GM06990 (cell line): ENCODE data around the gene TAS2R1.

Source experiments
- DNase-seq: peaks from one replicate; pipeline ENCODE4 v3.0.0-alpha.2; 2011; ENCODE audit not compliant: insufficient read length; ENCODE audit errors: extremely low read depth
- H3K27me3 ChIP-seq: replicated peaks from 2 replicates; pipeline ENCODE4 v1.6.0; 2011; ENCODE audit warnings: low read length; ENCODE audit not compliant: control insufficient read depth, insufficient read depth
- H3K36me3 ChIP-seq: 2 replicates; pipeline ENCODE4 v1.5.1; 2011; ENCODE audit warnings: low read length; ENCODE audit not compliant: control insufficient read depth, insufficient read depth
- H3K4me3 ChIP-seq: replicated peaks from 2 replicates; pipeline ENCODE4 v1.5.1; 2011; ENCODE audit warnings: low read depth, mild to moderate bottlenecking, control low read depth, low read length
- TF ChIP-seq, protein P1 (sequence below): IDR thresholded peaks from 2 replicates; pipeline ENCODE4 v1.5.1; 2011; ENCODE audit warnings: low read length, control low read depth, mild to moderate bottlenecking, inconsistent platforms; ENCODE audit not compliant: insufficient read depth, poor library complexity, severe bottlenecking

Gene TAS2R1

DNA sequence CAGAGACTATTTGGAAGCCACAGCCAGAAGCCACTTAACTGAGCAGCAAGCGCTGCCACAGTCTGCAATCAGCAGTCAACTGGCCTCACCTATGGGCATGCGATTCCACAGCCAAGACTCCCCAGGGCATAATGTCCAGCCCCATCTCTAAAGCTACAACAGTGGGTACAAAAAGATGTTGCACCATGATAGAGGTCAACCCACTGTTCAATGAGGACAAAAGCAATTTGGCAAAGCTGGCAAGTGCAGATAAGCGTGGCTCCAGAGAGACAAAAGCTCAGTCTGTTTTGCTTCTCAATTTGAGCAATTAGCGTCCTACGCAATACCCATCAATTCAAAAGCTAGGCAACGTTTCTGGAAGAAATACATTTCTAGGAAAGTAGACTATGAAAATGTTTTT is 3.2 kb downstream of the TAS2R1 start:
- TF ChIP-seq, protein P1, sequence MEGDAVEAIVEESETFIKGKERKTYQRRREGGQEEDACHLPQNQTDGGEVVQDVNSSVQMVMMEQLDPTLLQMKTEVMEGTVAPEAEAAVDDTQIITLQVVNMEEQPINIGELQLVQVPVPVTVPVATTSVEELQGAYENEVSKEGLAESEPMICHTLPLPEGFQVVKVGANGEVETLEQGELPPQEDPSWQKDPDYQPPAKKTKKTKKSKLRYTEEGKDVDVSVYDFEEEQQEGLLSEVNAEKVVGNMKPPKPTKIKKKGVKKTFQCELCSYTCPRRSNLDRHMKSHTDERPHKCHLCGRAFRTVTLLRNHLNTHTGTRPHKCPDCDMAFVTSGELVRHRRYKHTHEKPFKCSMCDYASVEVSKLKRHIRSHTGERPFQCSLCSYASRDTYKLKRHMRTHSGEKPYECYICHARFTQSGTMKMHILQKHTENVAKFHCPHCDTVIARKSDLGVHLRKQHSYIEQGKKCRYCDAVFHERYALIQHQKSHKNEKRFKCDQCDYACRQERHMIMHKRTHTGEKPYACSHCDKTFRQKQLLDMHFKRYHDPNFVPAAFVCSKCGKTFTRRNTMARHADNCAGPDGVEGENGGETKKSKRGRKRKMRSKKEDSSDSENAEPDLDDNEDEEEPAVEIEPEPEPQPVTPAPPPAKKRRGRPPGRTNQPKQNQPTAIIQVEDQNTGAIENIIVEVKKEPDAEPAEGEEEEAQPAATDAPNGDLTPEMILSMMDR = no peak
- H3K36me3 ChIP-seq = no peaks in the 10 kb centered on the region
- no peak overlapping the region for H3K4me3 ChIP-seq
- no peaks in the 10 kb centered on the region for H3K27me3 ChIP-seq
- no peak for DNase-seq

DNA sequence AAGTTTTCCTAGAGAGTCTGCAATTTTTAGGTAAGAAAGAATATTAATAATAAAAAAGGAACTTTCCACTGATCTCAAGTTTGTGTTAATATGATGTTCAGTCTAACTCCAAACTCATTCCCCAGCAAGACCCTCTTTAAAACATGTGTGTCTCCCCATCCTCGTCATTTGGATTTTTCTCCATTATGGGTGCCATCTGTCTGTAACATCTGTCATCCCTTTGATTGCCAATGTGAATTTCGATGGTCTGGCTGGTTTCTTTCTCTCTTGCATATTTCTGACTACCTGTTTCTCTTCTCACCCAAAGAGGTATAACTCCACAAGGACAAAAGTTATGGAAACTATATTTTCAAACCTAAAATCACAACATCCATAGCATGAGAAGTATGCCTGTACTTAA is 4.4 kb downstream of the TAS2R1 start:
- Histone ChIP-seq H3K4me3 (no peak overlapping the region), H3K27me3 (no peaks in the 10 kb centered on the region), H3K36me3 (no peaks in the 10 kb centered on the region)
- TF ChIP-seq, protein P1 = no peak
- DNase-seq = no peak

DNA sequence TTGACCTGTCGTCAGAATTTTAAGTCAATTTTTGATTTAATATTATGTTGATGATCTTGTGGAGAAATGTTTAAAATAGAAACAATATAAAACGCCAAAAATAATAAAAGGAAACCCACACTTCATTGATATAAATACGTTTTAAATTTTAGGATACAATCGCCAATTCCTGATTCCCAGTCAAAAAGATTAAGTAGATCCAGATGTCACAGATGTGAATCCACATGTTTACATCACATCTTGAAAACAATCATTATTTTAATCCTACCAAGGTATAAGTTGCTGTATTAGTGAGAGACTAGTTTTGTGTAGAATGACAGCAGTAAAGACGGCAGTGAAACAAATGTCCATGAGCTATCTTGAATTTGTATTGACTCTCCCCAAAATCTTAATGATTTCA is 4.9 kb downstream of the TAS2R1 start:
- Histone ChIP-seq H3K36me3 (no peaks in the 10 kb centered on the region), H3K4me3 (no peak overlapping the region), H3K27me3 (no peaks in the 10 kb centered on the region)
- TF ChIP-seq, protein P1 = no peak
- DNase-seq = no peak

DNA sequence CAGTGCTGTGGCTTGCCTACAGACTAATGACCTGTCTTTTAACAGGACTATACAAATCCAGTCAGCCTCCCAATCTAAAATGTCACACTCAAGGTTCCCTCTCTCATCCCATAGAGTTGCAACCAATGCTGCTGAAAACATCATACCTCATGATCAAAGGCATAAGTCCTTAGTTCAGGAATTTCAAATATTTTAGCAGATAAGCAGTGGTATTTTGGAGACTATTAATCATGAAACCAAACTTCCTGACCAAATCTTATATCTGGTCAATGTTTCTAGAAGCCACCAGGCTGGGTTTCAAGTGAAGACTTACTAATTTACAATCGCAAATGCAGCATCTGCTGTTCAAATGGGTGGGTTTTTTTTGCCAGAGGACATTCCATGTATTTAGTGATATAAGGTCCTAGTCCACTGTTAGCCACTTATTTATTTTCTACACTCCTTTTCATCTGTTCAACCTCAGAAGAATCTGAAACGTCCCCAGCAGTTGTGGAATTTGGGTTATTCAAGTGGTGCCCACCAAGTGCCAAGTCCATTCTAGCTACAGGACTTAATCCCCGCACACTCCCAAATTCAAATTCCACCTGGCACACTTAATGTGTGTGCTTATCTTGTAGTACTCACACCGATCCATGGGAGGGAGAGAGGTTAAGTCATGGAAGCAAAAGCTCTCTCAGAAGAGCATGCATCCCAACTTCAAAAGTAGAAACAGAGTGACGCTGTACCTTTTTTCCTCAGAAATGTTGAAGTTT is 5.8 kb downstream of the TAS2R1 start:
- H3K27me3 ChIP-seq = no peaks in the 10 kb centered on the region
- DNase-seq = no peak
- TF ChIP-seq, protein P1 = no peak
- no peak overlapping the region for H3K4me3 ChIP-seq
- no peaks in the 10 kb centered on the region for H3K36me3 ChIP-seq

DNA sequence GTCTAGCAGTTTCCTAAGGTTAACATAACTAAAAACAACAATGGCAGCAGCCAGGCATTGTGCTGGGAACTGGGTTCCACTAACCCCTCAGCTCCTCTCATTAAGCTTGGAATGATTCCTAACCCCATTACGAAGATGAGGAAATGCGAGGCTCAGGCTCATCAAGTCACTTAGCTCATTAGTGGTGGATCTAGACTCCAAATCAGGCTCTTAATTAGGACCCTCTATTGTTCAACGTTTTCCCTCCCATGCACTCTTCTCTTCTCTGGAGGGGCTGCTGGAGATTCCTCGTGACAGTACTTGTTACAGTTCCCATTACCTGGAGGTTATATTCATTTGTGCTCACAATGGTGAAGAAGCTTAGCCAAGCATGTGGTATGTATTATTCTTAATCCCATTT is 6.5 kb downstream of the TAS2R1 start:
- TF ChIP-seq, protein P1 = no peak
- no peak for DNase-seq
- Histone ChIP-seq H3K36me3 (no peaks in the 10 kb centered on the region), H3K4me3 (no peak overlapping the region), H3K27me3 (no peaks in the 10 kb centered on the region)
